Stimulated activated naive CD4-positive, alpha-beta T cell treated with Interleukin-2 at 50 U/mL for 16 hours (primary cell): ENCODE measurements around the gene KYNU.
"Not testable (repeated sequence)": the region's sequence is repeated elsewhere in the genome, so short reads cannot be mapped to it uniquely, and the experiment has no call there.

ENCODE experiments used
- DNase-seq: peaks from one replicate; lab custom pipeline; 2025; lab: John Stamatoyannopoulos, UW

The KYNU gene

GRCh38 chr2:142871396-142871795 is 6.1 kb upstream of the KYNU start:
- no peak for DNase-seq

- no peak for DNase-seq
These were observed 4.4 kb upstream of the KYNU start for GRCh38 chr2:142872882-142873724.

- DNase-seq, result no peak
These were observed 3.6 kb upstream of the KYNU start for GRCh38 chr2:142873831-142874287.

GRCh38 chr2:142874293-142874814 is 3.1 kb upstream of the KYNU start:
- no peak for DNase-seq

GRCh38 chr2:142875010-142875409 is 2.5 kb upstream of the KYNU start:
- no peak for DNase-seq

- no peak for DNase-seq
These were observed 1.8 kb upstream of the KYNU start for GRCh38 chr2:142875652-142876051.

- DNase-seq, result no peak
These were observed 1.0 kb upstream of the KYNU start for GRCh38 chr2:142876423-142876822.

- no peak for DNase-seq
These were observed 691 bp downstream of the KYNU start for GRCh38 chr2:142878031-142878678.

GRCh38 chr2:142879151-142879550 is 1.7 kb downstream of the KYNU start:
- no peak for DNase-seq

- DNase-seq, result no peak
These were observed 2.8 kb downstream of the KYNU start for GRCh38 chr2:142880279-142880678.

GRCh38 chr2:142881619-142882018 is 4.2 kb downstream of the KYNU start:
- no peak for DNase-seq

GRCh38 chr2:142882500-142882899 is 5.0 kb downstream of the KYNU start:
- DNase-seq, result not testable (repeated sequence)

- DNase-seq, result no peak
These were observed 6.1 kb downstream of the KYNU start for GRCh38 chr2:142883526-142883925.

- DNase-seq, result no peak
These were observed 8.1 kb downstream of the KYNU start for GRCh38 chr2:142885543-142885942.

GRCh38 chr2:142892715-142893114 is 15.3 kb downstream of the KYNU start:
- DNase-seq, result no peak

GRCh38 chr2:142893241-142893640 is 15.8 kb downstream of the KYNU start:
- DNase-seq, result no peak

- no peak for DNase-seq
These were observed 20.3 kb downstream of the KYNU start for GRCh38 chr2:142897807-142898206.

GRCh38 chr2:142900327-142900726 is 22.9 kb downstream of the KYNU start:
- DNase-seq, result not testable (repeated sequence)

- no peak for DNase-seq
These were observed 24.3 kb downstream of the KYNU start for GRCh38 chr2:142901780-142902179.

- DNase-seq, result not testable (repeated sequence)
These were observed 26.3 kb downstream of the KYNU start for GRCh38 chr2:142903726-142904125.

- DNase-seq, result no peak
These were observed 30.2 kb downstream of the KYNU start for GRCh38 chr2:142907653-142908052.

GRCh38 chr2:142914507-142915313 is 37.2 kb downstream of the KYNU start:
- DNase-seq, result no peak
